Neural cell (in vitro differentiated cells): ENCODE measurements around the gene ROPN1B.

Experiments
- CTCF ChIP-seq: fragments of 450-650 bp; IDR thresholded peaks from 2 replicates; pipeline ENCODE4 v1.5.1; 2014; ENCODE audit warnings: antibody characterized with exemption, mild to moderate bottlenecking, moderate library complexity; ENCODE audit not compliant: poor library complexity, severe bottlenecking
- EP300 ChIP-seq: fragments of 450-650 bp; conservative IDR thresholded peaks from 2 replicates; pipeline ENCODE4 v1.6.1; 2014; ENCODE audit warnings: antibody characterized with exemption, mild to moderate bottlenecking, moderate library complexity; ENCODE audit not compliant: poor library complexity, severe bottlenecking
- EZH2 ChIP-seq: fragments of 200-600, 300-800 bp; shearing (Covaris generic), sonication (generic); IDR thresholded peaks from 2 replicates; pipeline ENCODE4 v1.6.1; 2014; ENCODE audit warnings: antibody characterized with exemption, low read length, borderline replicate concordance, mild to moderate bottlenecking; ENCODE audit not compliant: insufficient read depth, poor library complexity, severe bottlenecking
- POLR2AphosphoS5 ChIP-seq: IDR thresholded peaks from 2 replicates; pipeline ENCODE4 v1.6.1; 2012
- RAD21 ChIP-seq: fragments of 450-650 bp; conservative IDR thresholded peaks from 2 replicates; pipeline ENCODE4 v1.6.1; 2014; ENCODE audit warnings: antibody characterized with exemption, mild to moderate bottlenecking, moderate library complexity
- TF ChIP-seq, protein P1 (sequence below): IDR thresholded peaks from 2 replicates; pipeline ENCODE4 v1.6.1; 2012; ENCODE audit warnings: borderline replicate concordance

GRCh38 chr3:125957674-125958510 lies 11.1 kb upstream of the ROPN1B start:
- TF ChIP-seq CTCF = no peak
- TF ChIP-seq EZH2 = no peak
- no peak for TF ChIP-seq EP300
- TF ChIP-seq, protein P1, sequence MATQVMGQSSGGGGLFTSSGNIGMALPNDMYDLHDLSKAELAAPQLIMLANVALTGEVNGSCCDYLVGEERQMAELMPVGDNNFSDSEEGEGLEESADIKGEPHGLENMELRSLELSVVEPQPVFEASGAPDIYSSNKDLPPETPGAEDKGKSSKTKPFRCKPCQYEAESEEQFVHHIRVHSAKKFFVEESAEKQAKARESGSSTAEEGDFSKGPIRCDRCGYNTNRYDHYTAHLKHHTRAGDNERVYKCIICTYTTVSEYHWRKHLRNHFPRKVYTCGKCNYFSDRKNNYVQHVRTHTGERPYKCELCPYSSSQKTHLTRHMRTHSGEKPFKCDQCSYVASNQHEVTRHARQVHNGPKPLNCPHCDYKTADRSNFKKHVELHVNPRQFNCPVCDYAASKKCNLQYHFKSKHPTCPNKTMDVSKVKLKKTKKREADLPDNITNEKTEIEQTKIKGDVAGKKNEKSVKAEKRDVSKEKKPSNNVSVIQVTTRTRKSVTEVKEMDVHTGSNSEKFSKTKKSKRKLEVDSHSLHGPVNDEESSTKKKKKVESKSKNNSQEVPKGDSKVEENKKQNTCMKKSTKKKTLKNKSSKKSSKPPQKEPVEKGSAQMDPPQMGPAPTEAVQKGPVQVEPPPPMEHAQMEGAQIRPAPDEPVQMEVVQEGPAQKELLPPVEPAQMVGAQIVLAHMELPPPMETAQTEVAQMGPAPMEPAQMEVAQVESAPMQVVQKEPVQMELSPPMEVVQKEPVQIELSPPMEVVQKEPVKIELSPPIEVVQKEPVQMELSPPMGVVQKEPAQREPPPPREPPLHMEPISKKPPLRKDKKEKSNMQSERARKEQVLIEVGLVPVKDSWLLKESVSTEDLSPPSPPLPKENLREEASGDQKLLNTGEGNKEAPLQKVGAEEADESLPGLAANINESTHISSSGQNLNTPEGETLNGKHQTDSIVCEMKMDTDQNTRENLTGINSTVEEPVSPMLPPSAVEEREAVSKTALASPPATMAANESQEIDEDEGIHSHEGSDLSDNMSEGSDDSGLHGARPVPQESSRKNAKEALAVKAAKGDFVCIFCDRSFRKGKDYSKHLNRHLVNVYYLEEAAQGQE = no peak
- no peak for TF ChIP-seq POLR2AphosphoS5
- no peak for TF ChIP-seq RAD21
